OCI-LY1 (cell line): ENCODE measurements around the gene GRK4.

Experiments
- H2AFZ ChIP-seq: fragments of 200-600 bp; sonication (generic), shearing (Covaris generic); 2 replicates; pipeline ENCODE4 v1.6.0; 2014; ENCODE audit warnings: antibody characterized with exemption, mild to moderate bottlenecking, low read length
- H3F3A ChIP-seq: fragments of 200-600 bp; sonication (generic), shearing (Covaris generic); 2 replicates; pipeline ENCODE4 v1.6.0; 2014; ENCODE audit warnings: mild to moderate bottlenecking, antibody characterized with exemption, low read length, moderate library complexity; ENCODE audit not compliant: insufficient read depth
- H3K27ac ChIP-seq: fragments of 200-600 bp; sonication (generic); 2 replicates; pipeline ENCODE4 v1.5.1; 2014; ENCODE audit warnings: low read length, mixed run types, mild to moderate bottlenecking, low read depth; ENCODE audit not compliant: poor library complexity, severe bottlenecking
- H3K27me3 ChIP-seq: fragments of 200-600 bp; sonication (generic); 2 replicates; pipeline ENCODE4 v1.6.0; 2014; ENCODE audit warnings: antibody characterized with exemption, mild to moderate bottlenecking, low read length, moderate library complexity; ENCODE audit not compliant: insufficient read depth
- H3K36me3 ChIP-seq: fragments of 200-600 bp; sonication (generic); 2 replicates; pipeline ENCODE4 v1.6.1; 2014; ENCODE audit warnings: mild to moderate bottlenecking, antibody characterized with exemption, low read length, moderate library complexity, mixed read lengths; ENCODE audit not compliant: insufficient read depth
- H3K4me1 ChIP-seq: fragments of 200-600 bp; sonication (generic); 2 replicates; pipeline ENCODE4 v1.5.1; 2014; ENCODE audit warnings: mild to moderate bottlenecking, low read length, moderate library complexity; ENCODE audit not compliant: insufficient read depth, severe bottlenecking
- H3K4me2 ChIP-seq: fragments of 200-600 bp; sonication (generic), shearing (Covaris generic); 2 replicates; pipeline ENCODE4 v1.6.1; 2014; ENCODE audit warnings: low read length
- H3K4me3 ChIP-seq: fragments of 200-600 bp; sonication (generic); 2 replicates; pipeline ENCODE4 v1.5.1; 2014; ENCODE audit warnings: low read length, low read depth, mild to moderate bottlenecking, mixed read lengths; ENCODE audit not compliant: poor library complexity, severe bottlenecking
- H3K79me2 ChIP-seq: fragments of 200-600 bp; shearing (Covaris generic); 2 replicates; pipeline ENCODE4 v1.6.1; 2016; ENCODE audit warnings: mixed run types, low read length, mixed read lengths; ENCODE audit not compliant: insufficient read depth
- H3K9ac ChIP-seq: fragments of 200-600 bp; sonication (generic), shearing (Covaris generic); 2 replicates; pipeline ENCODE4 v1.6.1; 2014; ENCODE audit warnings: mild to moderate bottlenecking, low read length, mixed read lengths
- H3K9me2 ChIP-seq: fragments of 200-600 bp; sonication (generic), shearing (Covaris generic); 2 replicates; pipeline ENCODE4 v1.6.1; 2014; ENCODE audit warnings: low read depth, mild to moderate bottlenecking, low read length, mixed read lengths
- H3K9me3 ChIP-seq: fragments of 200-600 bp; shearing (Covaris generic); 2 replicates; pipeline ENCODE4 v1.6.1; 2014; ENCODE audit warnings: low read length, mixed read lengths
- H4K20me1 ChIP-seq: fragments of 200-600 bp; sonication (generic), shearing (Covaris generic); 2 replicates; pipeline ENCODE4 v1.6.0; 2016; ENCODE audit warnings: mild to moderate bottlenecking, low read length; ENCODE audit not compliant: insufficient read depth
- EZH2 ChIP-seq: fragments of 200-600 bp; sonication (generic), shearing (Covaris generic); IDR thresholded peaks from 2 replicates; pipeline ENCODE4 v1.8.0; 2017; ENCODE audit warnings: borderline replicate concordance, mixed run types, mild to moderate bottlenecking, antibody characterized with exemption, low read length, moderate library complexity, mixed read lengths
- TF ChIP-seq, protein P1 (sequence below): fragments of 200-600 bp; sonication (generic), shearing (Covaris generic); IDR thresholded peaks from 2 replicates; pipeline ENCODE4 v1.5.1; 2017; ENCODE audit warnings: mild to moderate bottlenecking, antibody characterized with exemption, low read length, moderate library complexity, mixed read lengths

The GRK4 gene

DNA sequence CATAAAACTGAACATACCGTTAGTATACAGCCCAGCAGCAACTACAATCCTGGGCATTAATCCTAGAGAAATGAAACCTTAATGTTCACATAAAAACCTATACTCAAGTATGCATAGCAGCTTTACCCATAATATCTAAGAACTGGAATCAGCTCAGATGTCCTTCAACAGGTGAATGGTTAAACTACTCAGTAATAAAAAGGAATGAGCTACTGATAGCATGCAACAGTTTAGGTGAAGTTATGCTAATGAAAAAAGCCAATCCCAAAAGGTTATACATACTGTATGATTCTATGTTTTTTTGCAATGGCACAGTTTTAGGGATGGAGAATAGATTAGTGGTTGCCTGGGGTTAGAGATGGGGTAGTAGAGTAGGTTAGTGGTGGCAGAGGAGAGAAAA is 120.4 kb downstream of the GRK4 start:
- no peak overlapping the region for H3K4me2 ChIP-seq
- peaks cover 6% of the 10 kb centered on the region for H3K36me3 ChIP-seq
- no peak overlapping the region for H3K27ac ChIP-seq
- H4K20me1 ChIP-seq: no peaks in the 10 kb centered on the region
- H3K79me2 ChIP-seq: peaks cover 16% of the 10 kb centered on the region
- TF ChIP-seq, protein P1, sequence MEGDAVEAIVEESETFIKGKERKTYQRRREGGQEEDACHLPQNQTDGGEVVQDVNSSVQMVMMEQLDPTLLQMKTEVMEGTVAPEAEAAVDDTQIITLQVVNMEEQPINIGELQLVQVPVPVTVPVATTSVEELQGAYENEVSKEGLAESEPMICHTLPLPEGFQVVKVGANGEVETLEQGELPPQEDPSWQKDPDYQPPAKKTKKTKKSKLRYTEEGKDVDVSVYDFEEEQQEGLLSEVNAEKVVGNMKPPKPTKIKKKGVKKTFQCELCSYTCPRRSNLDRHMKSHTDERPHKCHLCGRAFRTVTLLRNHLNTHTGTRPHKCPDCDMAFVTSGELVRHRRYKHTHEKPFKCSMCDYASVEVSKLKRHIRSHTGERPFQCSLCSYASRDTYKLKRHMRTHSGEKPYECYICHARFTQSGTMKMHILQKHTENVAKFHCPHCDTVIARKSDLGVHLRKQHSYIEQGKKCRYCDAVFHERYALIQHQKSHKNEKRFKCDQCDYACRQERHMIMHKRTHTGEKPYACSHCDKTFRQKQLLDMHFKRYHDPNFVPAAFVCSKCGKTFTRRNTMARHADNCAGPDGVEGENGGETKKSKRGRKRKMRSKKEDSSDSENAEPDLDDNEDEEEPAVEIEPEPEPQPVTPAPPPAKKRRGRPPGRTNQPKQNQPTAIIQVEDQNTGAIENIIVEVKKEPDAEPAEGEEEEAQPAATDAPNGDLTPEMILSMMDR: no peak
- no peak for TF ChIP-seq EZH2
- H3K4me1 ChIP-seq: no peaks in the 10 kb centered on the region
- H3K9ac ChIP-seq: no peak overlapping the region
- no peaks in the 10 kb centered on the region for H3K9me2 ChIP-seq
- H2AFZ ChIP-seq: no peak overlapping the region
- H3K27me3 ChIP-seq: no peaks in the 10 kb centered on the region
- H3K4me3 ChIP-seq: no peak overlapping the region
- no peaks in the 10 kb centered on the region for H3F3A ChIP-seq
- H3K9me3 ChIP-seq: no peaks in the 10 kb centered on the region

DNA sequence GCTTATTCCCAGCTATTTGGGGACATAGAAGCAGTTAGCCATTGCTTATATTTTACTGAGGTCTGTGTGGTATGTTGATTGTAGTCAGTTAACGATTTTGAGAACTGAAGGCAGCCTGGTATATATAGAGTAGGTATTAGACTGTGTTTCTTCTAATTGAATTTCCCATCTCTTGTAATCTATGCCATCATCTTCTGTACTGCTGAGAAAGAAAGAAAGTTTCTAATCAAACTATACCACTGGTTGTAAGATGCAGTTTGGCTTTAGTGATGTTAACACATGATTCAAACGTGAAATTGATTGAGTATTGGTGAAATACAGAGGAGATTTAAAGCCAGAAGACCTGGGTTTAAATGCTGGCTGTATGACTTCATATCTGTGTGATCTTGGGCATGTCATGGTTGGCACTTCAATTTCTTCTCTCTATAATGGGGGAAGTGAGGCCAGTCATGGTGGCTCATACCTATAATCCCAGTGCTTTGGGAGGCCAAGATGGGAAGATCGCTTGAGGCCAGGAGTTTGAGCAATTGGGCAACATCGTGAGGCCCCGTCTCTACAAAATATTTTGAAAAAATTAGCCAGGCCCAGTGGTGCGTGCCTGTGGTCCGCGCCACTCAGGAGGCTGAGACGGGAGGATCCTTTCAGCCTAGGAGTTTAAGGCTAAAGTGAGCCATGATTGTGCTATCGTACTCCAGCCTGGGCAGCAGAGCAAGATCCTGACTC is 122.7 kb downstream of the GRK4 start:
- H2AFZ ChIP-seq: no peak overlapping the region
- H3F3A ChIP-seq: no peaks in the 10 kb centered on the region
- no peaks in the 10 kb centered on the region for H4K20me1 ChIP-seq
- no peak overlapping the region for H3K4me2 ChIP-seq
- no peak overlapping the region for H3K27ac ChIP-seq
- peaks cover 18% of the 10 kb centered on the region for H3K36me3 ChIP-seq
- TF ChIP-seq EZH2: no peak
- TF ChIP-seq, protein P1: no peak
- no peaks in the 10 kb centered on the region for H3K9me2 ChIP-seq
- H3K27me3 ChIP-seq: no peaks in the 10 kb centered on the region
- peaks cover 10% of the 10 kb centered on the region for H3K79me2 ChIP-seq
- H3K4me1 ChIP-seq: no peaks in the 10 kb centered on the region
- no peaks in the 10 kb centered on the region for H3K9me3 ChIP-seq
- no peak overlapping the region for H3K4me3 ChIP-seq
- H3K9ac ChIP-seq: no peak overlapping the region

DNA sequence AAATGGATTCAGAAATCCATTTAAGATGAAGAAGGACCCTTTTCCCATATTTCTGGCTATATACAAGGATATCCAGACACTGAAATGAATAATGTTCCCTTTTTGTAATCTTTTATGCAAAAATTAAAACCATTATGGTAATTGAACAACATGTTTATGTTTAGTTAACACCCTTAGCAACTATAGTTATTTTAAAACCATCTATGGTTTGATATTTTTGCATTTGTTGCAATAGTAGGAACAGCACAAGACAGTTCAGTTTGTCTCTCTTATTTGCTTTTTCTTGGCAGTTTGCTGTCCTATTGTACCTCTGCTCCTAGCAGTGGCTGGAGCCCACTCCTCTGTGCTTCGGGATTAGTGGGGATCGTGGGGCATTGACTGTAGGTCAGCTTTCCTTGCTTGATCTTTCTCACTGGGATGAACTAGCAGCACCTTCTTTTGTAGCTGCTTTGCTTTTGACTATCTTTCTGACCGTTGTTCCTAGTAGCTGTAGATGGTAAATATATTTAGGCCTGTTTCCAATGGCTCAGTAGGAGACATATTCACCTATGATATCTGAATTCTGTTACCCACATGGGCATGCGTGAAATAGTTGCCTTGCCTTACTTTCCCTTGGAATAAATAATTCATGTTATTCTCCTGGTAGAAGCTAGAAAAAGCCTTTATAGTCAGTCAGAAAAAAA is 123.9 kb downstream of the GRK4 start:
- H3K4me1 ChIP-seq: no peaks in the 10 kb centered on the region
- peaks cover under 1% of the 10 kb centered on the region; the same call in 1 of the 2 replicates for H3K79me2 ChIP-seq
- H3F3A ChIP-seq: no peaks in the 10 kb centered on the region
- no peaks in the 10 kb centered on the region for H3K9me3 ChIP-seq
- H2AFZ ChIP-seq: no peak overlapping the region
- no peak overlapping the region for H3K4me3 ChIP-seq
- TF ChIP-seq, protein P1: no peak
- no peak for TF ChIP-seq EZH2
- no peak overlapping the region for H3K9ac ChIP-seq
- no peak overlapping the region for H3K27ac ChIP-seq
- H3K4me2 ChIP-seq: no peak overlapping the region
- H4K20me1 ChIP-seq: no peaks in the 10 kb centered on the region
- H3K9me2 ChIP-seq: no peaks in the 10 kb centered on the region
- H3K36me3 ChIP-seq: peaks cover 18% of the 10 kb centered on the region
- no peaks in the 10 kb centered on the region for H3K27me3 ChIP-seq
